Measurements from ENCODE around the gene MOB1A.

Gene MOB1A

DNA sequence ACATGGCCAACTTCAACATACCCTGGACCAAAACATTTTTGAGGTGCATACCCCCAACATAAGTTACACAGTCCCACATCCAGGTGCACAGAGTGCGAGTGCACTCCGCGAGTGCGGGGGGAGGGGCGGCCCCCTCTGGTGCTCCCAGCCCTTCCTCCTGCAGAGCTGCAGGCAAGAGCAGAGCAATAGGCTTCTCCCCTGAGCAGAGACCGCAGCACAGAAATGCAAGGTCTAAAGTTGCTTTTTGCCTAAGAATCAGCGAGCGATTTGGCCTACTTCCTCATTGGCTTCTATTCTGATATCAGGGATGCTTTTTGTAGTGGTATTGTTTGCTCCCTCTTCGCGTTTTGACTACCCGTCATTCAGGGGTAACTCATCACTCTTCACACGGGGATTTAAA, 71.6 kb downstream of the MOB1A start:
- DNase-seq (ENCODE audit: low read depth in 2 of 2, low spot score in 1 of 2), result no peak

DNA sequence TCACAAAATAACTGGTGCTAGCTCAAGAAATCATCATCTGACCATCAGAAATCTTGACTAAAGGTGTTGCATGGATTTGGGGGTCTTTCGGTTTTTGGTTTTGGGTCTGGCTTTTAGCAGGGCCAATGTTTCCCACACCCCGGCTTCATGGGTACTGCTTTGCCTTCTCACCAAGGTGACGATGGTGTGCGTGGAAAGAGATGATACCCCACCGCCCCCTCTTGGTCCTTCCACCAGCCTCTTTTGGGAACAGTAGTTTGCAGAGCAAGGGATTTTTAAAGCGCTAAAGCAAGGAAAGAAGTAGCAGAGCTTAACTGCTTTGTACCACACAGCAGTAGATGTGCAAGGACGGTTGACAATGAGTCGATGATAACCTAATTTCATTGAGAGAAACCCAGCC, 73.3 kb downstream of the MOB1A start:
- no peak for DNase-seq (ENCODE audit: low read depth in 2 of 2, low spot score in 1 of 2)

DNA sequence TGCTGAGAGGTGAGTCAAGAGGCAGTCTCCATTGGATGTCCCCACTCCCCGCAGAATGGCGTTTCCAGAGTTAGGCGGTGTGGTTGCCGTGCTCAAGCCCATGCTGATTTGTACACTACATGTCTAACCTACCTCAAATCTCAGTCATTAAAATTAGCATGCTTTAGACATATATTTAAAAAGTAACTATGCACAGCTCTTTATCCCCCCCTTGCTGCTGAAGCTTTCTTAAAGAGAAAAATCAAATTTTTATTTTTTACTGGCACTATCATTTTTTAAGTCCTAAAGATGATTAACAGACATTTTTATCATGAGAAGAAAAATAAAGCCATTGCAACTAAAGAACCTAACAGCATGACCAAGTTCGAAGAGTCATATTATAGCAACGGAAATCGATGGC, 73.8 kb downstream of the MOB1A start:
- DNase-seq (ENCODE audit: low read depth in 2 of 2, low spot score in 1 of 2), result no peak

DNA sequence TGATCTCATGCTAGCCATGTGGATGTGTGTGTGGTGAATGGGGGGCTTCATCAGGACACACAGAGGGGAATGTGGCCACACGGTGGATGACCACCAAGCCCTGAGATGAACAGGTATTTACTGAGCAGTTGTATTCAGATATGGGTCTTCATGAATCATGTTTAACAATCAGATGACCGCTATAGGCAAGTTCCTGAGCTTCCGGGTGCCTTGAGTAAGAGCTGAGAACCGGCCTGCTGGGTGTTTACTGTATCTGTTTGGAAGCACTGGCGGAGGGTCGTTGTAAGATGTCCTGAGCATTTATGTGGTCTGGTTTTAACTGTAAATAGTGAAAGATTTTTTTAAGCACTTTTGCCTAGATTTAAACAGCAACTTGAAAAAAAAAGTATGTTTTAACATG, 74.9 kb downstream of the MOB1A start:
- DNase-seq (ENCODE audit: low read depth in 2 of 2, low spot score in 1 of 2), result no peak
